Retinal pigment epithelial cell (primary cell): ENCODE data around the gene LSM3.

ENCODE experiments used
- DNase-seq: peaks from one replicate; pipeline ENCODE4 v3.0.0-alpha.2; 2010; ENCODE audit warnings: low read depth
- H3K4me3 ChIP-seq: 2 replicates; pipeline ENCODE4 v1.5.1; 2011; ENCODE audit warnings: mild to moderate bottlenecking, low read length, control low read depth, moderate library complexity
- CTCF ChIP-seq: conservative IDR thresholded peaks from 2 replicates; pipeline ENCODE4 v1.5.1; 2011; ENCODE audit warnings: low read depth, low read length, control low read depth, inconsistent platforms

LSM3 gene

GRCh38 chr3:14248849-14249523 is 70.4 kb downstream of the LSM3 start:
- DNase-seq: no peak
- H3K4me3 ChIP-seq: no peak overlapping the region
- TF ChIP-seq CTCF: no peak
